ENCODE results near the gene PTCH1. TPM values are rescaled to one million over a fixed set of nuclear protein-coding genes. Genes with fewer than 3 reads are reported as not detected.

Gene PTCH1
- total RNA-seq, 2 donors from 2014 or later: 4.6 to 13.2 TPM

GRCh38 chr9:95481000-95481399, 35.8 kb downstream of the PTCH1 start:
- intact Hi-C loops (cut with DNase I): no loop called here
- no peak for DNase-seq (ENCODE audit: low spot score)

GRCh38 chr9:95480346-95480745, 36.4 kb downstream of the PTCH1 start:
- no peak for DNase-seq (ENCODE audit: low spot score)
- intact Hi-C loops (cut with DNase I): no loop called here

- no peak for DNase-seq (ENCODE audit: low spot score)
- intact Hi-C loops (cut with DNase I): no loop called here
These were observed 37.4 kb downstream of the PTCH1 start for GRCh38 chr9:95479330-95479729.

GRCh38 chr9:95478335-95478734, 38.4 kb downstream of the PTCH1 start:
- no peak for DNase-seq (ENCODE audit: low spot score)
- intact Hi-C loops (cut with DNase I): no loop called here

- intact Hi-C loops (cut with DNase I): no loop called here
- DNase-seq (ENCODE audit: low spot score): no peak
These were observed 38.9 kb downstream of the PTCH1 start for GRCh38 chr9:95477885-95478284.

- intact Hi-C loops (cut with DNase I): no loop called here
These were observed 39.3 kb downstream of the PTCH1 start for GRCh38 chr9:95477441-95477840.

GRCh38 chr9:95468791-95469190, 48.0 kb downstream of the PTCH1 start:
- intact Hi-C loops (cut with DNase I): no loop called here
- DNase-seq (ENCODE audit: low spot score): no peak

More at GRCh38 chr9:95477441-95477840, 39.3 kb downstream of the PTCH1 start:
- no peak for DNase-seq (ENCODE audit: low spot score)

- DNase-seq (ENCODE audit: low spot score): no peak
- intact Hi-C loops (cut with DNase I): no loop called here
These were observed 51.7 kb downstream of the PTCH1 start for GRCh38 chr9:95465115-95465514.

GRCh38 chr9:95463148-95464060, 53.4 kb downstream of the PTCH1 start:
- no peak for DNase-seq (ENCODE audit: low spot score)
- intact Hi-C loops (cut with DNase I): no loop called here

GRCh38 chr9:95462249-95463147, 54.3 kb downstream of the PTCH1 start:
- no peak for DNase-seq (ENCODE audit: low spot score)
- intact Hi-C loops (cut with DNase I): no loop called here

- intact Hi-C loops (cut with DNase I): no loop called here
- no peak for DNase-seq (ENCODE audit: low spot score)
These were observed 55.1 kb downstream of the PTCH1 start for GRCh38 chr9:95461448-95462248.

- DNase-seq (ENCODE audit: low spot score): no peak
- intact Hi-C loops (cut with DNase I): no loop called here
These were observed 56.1 kb downstream of the PTCH1 start for GRCh38 chr9:95460518-95461164.

- intact Hi-C loops (cut with DNase I): no loop called here
These were observed 56.8 kb downstream of the PTCH1 start for GRCh38 chr9:95459851-95460517.

GRCh38 chr9:95459178-95459577, 57.6 kb downstream of the PTCH1 start:
- intact Hi-C loops (cut with DNase I): no loop called here
- no peak for DNase-seq (ENCODE audit: low spot score)

More at GRCh38 chr9:95459851-95460517, 56.8 kb downstream of the PTCH1 start:
- DNase-seq (ENCODE audit: low spot score): no peak

GRCh38 chr9:95458666-95459065, 58.1 kb downstream of the PTCH1 start:
- intact Hi-C loops (cut with DNase I): no loop called here
- DNase-seq (ENCODE audit: low spot score): no peak

- no peak for DNase-seq (ENCODE audit: low spot score)
- intact Hi-C loops (cut with DNase I): no loop called here
These were observed 59.0 kb downstream of the PTCH1 start for GRCh38 chr9:95457769-95458168.

GRCh38 chr9:95455714-95456113, 61.1 kb downstream of the PTCH1 start:
- no peak for DNase-seq (ENCODE audit: low spot score)
- intact Hi-C loops (cut with DNase I): no loop called here

GRCh38 chr9:95452176-95452575, 64.6 kb downstream of the PTCH1 start:
- intact Hi-C loops (cut with DNase I): no loop called here
- DNase-seq (ENCODE audit: low spot score): no peak

Measured in posterior vena cava (tissue), 2 donors.